HG03520 (cell line): ENCODE results near the gene RBKS.

Experiments used
- ATAC-seq: cut with Tn5 transposase; IDR thresholded peaks from one replicate; pipeline ENCODE4 v1.9.1; 2021; ENCODE audit warnings: mild to moderate bottlenecking, moderate library complexity; ENCODE audit not compliant: unreplicated experiment

RBKS gene

DNA sequence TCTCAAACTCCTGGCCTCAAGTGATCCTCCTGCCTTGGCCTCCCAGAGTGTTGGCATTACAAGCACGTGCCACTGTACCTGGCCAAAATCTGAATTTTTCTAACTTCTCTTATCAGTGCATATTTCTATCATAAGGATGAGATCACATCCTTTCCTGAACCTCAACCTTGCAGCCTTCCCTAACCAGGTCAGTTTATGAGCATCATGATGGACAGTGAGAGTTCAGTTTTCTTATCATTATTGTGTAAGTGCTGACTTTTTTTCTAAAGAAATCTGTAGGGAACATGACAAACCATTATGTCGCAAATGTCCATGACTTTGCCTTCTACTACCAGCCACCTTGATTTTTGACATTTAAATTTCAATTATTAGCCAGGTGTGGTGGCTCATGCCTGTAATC is 87.1 kb downstream of the RBKS start:
- no peak for ATAC-seq

DNA sequence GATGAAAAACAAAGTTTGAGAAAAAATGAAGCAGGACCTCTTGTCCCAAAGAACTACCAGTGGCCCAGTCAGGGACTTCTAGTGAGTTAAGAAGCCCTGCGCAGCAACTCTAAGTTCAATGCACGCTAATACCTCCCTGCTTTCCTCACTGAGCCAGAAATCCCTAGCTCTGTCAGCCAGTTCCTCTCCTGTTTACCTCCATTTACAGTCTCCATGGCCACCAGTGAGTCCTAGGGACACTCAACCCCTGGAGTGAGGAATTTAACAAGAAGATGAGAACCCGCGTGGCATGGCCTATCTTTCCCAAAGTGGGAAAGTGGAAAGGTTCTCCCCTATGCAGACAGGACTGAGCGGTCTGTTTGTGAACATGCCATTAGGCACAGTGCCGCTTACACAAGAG is 87.6 kb downstream of the RBKS start:
- ATAC-seq: no peak

DNA sequence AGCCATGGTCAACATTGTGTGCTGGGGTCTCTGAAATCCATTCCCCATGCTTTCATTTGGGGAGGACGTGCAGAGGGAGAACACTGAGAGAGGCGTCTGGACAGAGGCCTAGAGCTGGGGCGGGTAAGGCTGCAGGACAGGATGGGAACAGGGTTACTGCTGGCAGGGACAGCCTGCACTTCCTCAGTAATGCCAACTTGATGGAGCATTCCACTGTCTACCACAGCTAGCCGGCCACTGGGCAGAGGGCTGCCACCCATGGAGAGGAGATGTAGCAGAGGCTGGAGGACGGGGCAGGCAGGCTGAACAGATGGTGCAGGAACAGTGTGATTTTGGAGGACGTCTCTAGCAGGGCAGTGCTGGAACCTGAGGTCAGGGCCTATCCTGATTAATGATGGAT is 89.3 kb downstream of the RBKS start:
- no peak for ATAC-seq

DNA sequence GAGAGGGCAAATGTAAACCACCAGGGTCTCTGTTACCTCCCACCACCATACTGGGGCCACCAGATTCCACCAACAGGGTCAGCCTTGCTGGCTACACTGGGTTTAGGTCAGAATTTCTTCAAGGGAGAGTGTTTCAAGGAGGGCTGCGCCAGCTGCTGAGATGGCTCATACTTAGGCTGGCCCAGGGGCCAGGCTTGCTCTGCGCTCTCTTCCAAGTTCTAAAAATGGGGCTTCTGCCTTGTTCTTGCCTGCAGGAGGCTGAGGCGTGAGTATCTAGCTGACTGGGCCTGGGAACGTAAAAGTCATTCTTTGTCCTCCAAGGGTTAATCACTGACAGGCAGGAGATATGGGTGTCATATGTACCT is 90.6 kb downstream of the RBKS start:
- no peak for ATAC-seq

DNA sequence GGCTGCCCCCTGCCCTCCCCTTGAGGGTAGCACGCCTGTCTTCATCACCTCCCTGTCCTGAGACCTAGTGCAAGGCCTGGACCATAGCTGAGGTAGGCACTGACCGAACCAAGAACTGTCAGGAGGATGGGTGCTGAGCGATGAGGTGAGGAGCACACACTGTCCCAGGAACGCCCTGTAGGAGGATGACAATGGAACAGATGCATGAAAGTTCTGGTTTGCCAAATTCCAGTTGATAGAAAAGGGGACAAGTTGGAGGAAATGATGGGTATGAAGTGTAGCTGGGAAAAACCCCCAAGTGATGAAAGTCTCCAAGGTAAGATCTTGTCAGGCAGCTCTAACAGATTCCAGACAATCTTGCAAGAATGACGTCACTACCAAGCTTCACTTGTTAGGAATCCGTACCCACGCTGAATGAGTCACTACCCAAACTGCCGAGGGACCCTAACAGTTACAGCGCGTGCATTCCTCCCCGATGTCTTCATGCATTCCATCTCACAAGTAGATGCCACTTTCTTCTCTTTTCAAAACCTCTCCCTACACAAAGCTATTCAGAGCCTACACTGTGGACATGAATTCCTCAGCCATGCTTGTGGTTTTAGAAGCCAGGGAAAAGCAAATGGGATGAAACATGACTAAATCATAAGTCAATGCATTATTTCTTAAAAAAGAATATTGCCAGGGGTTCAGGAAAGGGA is 91.1 kb downstream of the RBKS start:
- ATAC-seq: no peak

DNA sequence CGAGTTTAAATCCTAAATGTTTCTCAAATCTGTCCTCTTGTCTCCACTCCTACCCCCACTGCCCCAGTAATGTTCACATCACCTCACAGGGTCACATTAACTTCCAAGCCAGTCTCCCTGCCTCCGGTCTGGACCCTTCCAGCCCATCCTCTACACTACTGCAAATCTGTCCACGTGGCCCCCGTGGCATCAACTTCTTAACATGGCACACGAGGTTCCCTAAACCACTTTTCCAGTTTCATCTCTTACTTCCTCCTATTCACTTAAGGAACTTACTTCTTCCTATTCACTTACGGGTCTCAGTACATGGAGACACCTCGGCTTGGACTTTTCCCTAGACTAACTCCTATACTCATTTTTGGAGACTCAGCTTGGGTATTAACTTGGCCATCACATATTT is 91.7 kb downstream of the RBKS start:
- no peak for ATAC-seq

DNA sequence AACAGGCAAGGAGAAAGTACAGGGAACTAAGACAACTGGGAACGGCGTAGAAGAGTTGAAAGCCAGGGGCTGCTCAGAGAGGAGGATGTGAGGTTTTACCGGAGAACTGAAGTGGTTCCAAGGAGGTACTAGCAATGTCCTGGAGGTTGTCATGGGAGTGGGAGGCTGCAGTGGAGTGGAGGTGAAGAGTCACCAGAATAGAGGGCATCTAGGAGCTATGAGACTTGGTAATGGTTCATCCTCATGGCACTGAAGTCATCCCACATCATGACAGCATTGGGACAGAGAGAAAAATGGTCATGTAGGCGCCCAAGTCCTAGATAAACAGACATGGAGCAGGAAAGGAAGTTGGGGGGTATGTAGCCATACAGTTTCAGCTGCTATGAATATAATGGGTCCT is 92.3 kb downstream of the RBKS start:
- ATAC-seq: no peak

DNA sequence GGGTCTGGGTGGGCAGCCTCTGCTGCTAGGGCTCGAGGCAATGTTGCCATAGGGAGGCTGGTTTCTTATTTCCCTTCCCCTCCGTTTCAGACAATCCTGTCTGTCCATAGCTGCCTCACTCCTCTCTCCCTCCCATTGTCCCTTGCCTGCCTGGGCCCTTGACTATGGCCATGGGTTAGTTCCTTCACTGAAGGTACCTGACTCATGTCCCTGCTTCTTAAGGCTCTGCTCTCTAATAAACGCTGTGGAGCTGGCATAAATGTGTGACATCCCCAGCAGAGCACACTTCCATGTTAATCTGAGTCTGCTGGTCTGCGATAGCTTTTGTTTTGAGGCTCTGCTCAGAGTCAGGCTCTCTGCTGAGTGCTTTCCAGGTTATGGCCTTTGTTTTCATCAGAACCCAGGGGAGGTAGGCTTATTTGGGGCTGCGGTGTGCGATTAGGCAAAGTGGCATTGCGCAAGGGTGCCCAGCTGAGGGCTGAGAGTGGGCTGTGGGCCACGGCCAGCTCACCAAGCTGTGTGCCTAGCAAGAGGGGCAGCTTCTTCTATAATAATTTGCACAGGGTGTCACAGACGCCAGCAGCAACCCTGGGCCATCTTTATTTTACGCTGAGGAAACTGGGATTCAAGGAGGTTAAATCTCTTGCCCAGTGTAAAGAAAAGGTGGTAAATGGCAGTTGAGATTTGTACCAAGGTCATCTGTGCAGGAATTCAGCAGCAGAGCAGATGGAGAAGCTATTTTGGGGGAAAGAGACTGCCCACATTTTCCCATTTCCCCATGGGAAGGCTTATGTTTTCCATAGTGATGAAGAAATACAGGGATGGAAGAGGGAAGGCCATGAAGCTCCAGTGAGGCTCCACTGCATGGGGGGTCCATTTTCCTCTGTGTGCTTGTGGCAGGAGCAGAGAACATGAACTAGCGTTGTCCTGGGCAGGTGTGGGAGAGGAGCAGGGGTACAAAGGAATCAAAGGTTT is 93.1 kb downstream of the RBKS start:
- no peak for ATAC-seq

DNA sequence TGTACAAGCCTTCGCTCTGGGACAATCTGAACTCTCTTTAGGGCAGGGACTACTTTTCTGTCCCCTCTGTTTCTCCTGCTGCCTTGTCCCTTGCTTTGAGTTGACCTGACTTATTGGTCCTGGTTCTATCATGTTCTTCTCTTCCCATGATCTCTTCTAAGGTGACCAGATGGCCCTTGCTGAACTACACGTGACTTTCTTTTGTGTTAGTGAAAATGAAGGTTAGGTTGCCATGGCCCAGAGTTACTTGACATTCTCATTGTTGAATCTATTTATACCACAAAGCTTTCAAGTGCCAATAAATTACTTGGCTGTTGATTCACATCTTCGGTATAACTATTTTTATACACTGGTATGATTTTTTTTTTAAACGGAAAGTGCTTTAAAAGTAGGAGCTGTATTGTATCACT is 94.3 kb downstream of the RBKS start:
- ATAC-seq: no peak

DNA sequence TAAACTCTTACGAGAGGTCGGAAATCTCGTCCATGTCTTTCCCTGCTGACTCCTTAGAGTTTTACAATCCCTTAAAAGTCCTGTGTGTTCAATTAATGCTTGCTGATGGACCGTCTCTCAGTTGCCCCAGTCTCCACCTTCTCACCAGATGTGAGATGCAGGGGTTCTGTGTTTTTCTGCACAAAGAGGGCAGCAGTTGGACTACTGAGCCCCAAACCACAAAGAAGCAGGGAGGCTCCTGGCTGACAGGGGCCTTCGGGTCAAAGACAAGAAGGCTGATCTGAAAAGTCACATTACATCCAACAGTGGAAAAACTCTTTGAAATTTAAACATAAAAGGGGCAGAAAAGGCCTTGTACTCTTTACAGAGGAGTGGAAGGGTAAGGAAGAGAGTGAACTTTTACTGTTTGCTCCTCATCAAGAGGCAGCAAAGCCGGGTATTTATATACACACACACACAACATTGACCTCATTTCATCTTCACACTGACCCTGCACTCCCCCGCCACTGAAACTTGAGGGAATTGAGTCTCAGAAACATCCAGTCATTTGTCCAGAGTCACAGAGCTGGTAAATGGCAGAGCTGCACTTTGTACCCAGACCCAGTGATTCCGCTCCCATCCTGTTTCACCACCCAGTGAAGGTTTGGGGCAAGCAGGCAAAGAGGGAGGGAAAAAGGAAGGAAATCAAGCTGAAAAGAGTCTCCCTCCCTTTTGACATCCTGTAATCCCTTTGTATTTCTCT is 94.9 kb downstream of the RBKS start:
- no peak for ATAC-seq

DNA sequence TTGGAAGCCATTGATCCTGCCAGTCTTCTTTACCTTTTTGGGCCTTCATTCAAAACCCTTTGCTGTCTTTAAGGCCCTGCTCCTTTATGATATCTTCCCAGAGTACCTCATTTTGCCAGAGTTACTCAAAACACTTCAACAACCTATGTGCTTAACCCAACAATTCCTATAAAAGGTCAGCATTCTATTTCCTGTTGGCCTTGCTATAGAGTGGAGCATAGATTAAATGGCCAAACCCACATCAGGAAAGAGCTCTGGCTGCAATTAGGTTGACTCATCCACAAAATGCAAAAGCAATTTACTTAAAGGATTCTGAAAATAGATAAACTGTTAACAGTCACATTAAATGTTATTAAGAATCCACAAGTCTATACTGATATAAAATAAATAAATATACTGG is 97.4 kb downstream of the RBKS start:
- no peak for ATAC-seq

DNA sequence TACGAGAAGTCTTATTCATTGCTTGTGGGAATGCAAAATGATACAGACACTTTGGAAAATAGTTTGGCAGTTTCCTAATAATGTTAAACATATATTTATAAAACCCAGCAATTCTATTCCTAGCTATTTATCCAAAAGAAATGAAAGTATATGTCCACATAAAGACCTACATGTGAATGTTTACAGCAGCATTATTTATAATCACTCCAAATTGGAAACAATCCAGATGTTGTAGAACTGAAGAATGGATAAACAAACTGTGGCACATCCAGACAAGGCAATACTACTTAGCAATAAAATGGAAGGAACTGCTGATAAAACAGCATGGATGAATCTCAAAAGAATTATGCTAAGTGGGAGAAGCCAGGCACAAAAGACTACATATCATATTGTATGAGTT is 99.4 kb downstream of the RBKS start:
- ATAC-seq: no peak

DNA sequence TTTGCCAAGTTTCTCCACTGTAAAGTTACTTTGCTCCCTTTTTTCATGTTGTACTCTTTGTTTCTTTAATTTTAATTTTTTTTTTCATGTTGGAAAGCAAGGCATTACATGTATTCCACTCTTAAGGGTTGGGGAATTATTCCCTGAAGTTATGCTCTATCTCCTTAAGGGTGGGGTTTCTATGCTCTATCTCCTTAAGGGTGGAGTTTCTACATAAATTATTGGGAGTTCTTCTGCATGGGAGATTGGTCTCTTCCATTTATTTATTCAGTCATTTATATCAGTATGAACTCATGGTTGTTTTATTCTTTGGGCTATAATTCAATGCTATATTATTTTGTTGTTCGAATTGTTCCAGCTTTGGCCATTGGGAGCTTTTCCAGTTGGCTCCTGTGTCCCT is 107.5 kb downstream of the RBKS start:
- ATAC-seq: no peak

DNA sequence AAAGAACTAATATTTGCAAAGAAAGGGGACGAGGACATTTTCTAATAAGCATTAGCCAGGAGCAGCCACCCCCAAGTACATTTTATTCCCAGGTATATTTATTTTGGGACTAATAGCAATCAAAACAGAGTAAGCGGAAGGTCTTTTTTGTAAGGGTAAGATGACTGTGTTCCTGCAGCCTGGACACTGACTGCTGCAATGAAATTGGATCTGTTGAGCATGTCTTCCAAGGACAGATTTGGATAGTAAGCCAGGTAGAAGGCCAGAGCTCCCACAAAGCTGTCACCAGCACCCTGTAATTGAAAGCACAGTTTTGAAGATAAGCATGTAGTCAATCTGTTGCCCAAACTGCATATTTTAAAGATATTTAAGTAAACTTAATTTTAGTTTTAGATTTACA is 108.7 kb downstream of the RBKS start:
- ATAC-seq: no peak

DNA sequence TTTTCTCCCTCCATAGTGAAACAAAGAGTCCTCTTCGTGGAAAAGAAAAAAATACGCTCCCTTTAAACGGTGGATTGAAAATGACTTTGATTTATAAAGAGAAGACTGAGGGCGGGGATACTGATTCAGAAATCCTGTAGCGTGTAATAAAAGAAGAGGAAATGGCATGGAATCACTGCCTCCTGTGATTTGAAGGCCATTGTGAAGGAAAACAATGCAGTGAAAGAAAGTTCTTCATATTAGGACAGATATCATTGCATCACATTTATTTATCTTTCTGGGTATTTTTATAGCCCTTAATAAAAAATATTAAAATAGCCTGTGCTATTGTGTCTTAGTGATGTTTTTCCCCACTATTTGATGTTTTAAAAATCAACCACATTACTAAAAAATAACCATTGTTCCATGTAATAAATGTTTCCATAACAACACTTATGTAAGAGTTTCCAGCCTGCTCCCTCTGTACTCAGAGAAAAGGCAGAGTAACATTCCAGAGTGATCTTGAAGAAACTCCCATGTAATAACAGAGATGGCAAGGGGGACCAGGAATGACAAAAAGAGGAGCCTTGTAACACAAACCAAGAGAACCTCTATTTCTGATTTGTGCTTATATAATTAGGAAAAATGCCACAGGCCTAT is 110.7 kb downstream of the RBKS start:
- no peak for ATAC-seq

DNA sequence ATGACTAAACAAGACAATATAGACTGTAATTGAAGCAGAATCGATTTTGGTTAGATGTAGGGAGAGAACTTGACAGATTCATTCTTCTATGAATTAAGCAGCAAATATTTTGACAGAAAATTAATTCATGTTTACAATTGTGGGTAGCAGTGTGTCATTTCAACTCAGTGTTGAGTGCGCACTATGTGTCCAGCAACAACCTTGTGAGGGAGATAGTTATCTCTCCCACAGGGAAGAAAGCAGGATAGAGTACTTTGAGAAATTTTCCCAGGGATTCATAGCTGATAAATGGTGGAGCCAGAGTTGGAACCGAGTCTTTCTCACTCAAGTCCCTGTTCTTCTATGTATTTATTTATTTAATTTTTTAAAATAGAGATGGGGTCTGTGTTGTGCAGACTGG is 113.5 kb downstream of the RBKS start:
- no peak for ATAC-seq

DNA sequence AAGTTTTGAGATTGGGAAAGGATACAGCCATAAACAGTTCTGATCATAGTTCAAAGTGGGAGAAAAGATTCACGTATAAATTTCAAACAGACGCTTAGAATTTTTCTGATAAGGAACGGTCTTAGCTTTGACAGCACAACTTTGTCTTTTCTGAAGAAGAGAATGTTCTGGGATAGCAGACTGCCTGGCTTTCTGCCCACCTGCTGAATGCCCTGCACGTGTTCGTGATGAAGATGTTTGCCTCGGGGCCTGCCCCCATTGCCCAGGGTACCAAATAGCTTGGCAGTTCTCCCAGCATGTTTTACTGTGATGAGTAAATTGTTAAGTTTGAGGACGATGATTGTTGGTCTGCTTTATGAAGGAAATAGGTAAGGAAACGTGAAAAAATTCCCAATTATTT is 114.1 kb downstream of the RBKS start:
- no peak for ATAC-seq

DNA sequence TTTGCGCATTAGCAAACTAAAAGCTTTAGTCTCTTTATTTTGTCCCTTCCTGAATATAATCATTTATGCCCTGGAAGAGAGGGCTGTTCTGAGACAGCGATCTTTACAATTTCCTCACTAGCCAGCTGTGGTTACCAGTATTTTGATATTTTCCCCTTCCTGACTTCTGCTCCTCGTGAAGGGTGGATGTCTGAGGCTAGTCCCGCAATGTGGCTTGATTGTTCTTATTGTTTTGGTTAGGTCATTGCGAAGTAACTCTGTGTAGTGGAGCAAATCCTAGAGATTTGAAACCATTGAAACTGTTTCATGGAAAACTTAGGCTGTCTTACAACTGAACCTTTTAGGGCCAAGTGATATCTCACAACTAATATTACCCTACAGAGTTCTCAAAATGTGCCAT is 116.2 kb downstream of the RBKS start:
- no peak for ATAC-seq

DNA sequence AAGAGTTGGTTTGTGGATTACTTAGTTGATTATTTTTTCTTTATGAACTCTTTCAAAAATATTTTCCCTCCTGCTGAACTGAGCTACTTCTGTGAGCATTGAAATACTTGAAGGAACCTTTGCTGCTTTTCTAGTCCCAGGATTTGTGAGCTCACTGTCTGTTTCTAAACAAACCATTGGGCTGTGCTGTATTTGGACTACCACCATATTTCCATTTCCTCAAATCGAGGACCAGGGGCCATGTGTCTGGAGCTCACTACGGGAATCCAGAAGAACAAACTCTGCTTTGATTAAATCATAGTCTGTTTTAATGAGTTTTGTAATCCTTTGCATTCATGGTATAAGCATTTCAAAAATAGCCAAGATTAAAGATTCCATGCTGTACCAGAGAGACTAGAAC is 117.4 kb downstream of the RBKS start:
- no peak for ATAC-seq

DNA sequence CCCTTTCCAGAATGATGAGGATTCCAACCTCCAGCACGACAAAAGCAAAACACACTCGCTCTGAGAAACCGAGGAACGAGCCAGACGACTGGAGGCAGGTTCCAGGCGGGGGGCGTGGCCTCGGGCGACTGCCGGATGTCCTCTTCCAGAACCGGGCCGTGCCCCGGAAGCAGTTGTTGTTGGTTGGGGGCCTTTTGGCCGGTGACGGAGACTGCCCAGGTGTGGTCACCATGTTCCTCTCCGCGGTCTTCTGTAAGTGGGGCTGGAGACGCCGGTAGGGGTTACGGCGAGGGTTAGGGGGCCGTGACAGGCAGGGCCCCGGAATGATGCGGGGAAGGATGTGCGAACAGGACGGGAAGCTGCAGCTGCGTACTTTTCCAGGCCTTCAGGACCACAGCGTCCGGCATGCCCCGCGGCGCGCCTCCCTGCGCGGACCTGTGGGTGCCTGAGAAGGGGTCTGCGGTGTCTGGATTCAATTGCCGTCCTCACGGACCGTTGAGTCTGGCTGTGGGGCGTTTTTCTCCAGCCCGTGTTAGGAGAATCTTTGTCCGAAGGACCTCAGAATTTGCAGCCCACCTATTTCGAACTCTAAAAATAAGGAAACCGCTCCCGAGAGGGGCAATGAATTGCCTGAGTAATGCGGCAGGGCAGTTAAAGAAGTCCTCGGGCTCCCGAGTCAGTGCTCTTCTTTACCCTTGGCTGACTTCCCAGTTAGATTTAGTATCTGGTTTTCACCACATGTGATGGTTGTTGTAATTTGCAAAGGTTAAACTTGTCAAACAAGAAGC is 118.4 kb downstream of the RBKS start, which contains the start of gene MRPL33:
Gene MRPL33, plus strand, starts transcription at position 172 of the 788 bp plus-strand sequence. Its CDS starts 59 bp downstream, at position 231.
- ATAC-seq: peak; percentile 95
